ENCODE measurements around the gene PXDC1. TPM values are rescaled to one million over a fixed set of nuclear protein-coding genes. Genes with fewer than 3 reads are reported as not detected.
A peak's percentile ranks its signal among the peaks of the same experiment; 100 is the strongest.

The PXDC1 gene
- total and polyA plus RNA-seq, 2 donors (not counting 3 experiments of a cell fraction or from before 2014, with no cell fraction given): 60.9 to 121 TPM

DNA sequence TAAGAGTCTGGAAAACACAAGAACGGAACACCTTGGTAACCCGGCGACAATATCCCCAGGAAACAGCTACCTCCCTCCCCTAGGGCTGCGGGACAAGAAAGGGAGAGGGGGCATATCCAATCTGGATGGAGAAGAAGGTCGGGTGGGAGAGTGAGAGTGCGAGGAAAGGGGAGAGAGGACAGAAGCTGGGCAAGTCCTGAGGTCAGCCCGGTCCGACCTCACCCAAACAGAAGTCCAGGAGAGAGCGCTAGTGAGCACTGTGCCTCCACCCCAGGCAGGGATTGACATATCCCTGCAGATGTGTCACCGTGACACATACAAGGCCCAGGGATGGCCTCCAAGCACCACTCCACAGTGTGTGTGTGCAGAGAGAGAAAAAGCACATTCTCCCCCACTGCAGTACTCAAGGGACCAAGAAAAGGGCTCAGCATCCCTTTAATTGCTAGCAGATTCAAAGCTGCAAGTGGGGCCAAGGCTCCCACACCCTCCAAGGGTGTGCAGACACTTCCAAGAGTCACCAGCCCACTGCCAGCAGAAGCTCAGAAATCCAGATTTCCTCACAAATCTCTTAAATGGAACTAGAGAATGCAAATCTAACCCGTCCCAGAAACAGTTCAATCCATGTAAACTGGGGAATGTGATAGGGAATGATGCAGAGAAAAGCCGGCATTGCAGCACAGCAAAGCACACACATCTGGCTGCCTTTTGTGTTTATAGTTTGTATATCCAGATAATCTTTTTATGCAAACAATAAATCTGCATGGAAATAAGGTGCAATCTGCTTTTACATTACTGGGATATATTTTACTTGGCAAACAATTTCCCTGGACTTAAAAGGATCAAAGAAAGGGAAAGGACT is 3.1 kb downstream of the PXDC1 start:
- H3K4me3 ChIP-seq (replicated peaks in 1 of 3; ENCODE audit: insufficient read depth in 1 of 3, low read depth in 1 of 3, low read length in 3 of 3): peak overlapping the region in 2 of 3 experiments; percentile 89 to 96
- no TSS peak for BruUV-seq (replicated peaks)
- DNase-seq (ENCODE audit: low read depth, low spot score) (peak; percentile 84), FAIRE-seq (peak; percentile 92)
- dilution Hi-C loops (cut with MboI; ENCODE audit: extremely low pct_ligation_motif_present, low sequenced_read_pairs): no loop called here
- peak overlapping the region; percentile 71 for H3K4me2 ChIP-seq (ENCODE audit: insufficient read depth, low read length)
- peaks cover 68% of the 10 kb centered on the region for H3K4me1 ChIP-seq (ENCODE audit: control insufficient read depth, extremely low read depth, insufficient read depth, low read length)
- TF ChIP-seq, protein P1, sequence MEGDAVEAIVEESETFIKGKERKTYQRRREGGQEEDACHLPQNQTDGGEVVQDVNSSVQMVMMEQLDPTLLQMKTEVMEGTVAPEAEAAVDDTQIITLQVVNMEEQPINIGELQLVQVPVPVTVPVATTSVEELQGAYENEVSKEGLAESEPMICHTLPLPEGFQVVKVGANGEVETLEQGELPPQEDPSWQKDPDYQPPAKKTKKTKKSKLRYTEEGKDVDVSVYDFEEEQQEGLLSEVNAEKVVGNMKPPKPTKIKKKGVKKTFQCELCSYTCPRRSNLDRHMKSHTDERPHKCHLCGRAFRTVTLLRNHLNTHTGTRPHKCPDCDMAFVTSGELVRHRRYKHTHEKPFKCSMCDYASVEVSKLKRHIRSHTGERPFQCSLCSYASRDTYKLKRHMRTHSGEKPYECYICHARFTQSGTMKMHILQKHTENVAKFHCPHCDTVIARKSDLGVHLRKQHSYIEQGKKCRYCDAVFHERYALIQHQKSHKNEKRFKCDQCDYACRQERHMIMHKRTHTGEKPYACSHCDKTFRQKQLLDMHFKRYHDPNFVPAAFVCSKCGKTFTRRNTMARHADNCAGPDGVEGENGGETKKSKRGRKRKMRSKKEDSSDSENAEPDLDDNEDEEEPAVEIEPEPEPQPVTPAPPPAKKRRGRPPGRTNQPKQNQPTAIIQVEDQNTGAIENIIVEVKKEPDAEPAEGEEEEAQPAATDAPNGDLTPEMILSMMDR (IDR thresholded peaks at IDR 0.05; ENCODE audit: extremely low read depth in 1 of 2, insufficient read depth in 1 of 2, low read depth in 1 of 2, low read length in 2 of 2): peak; percentile 60 to 85
- TF ChIP-seq POLR2AphosphoS5 (IDR thresholded peaks at IDR 0.05; ENCODE audit: insufficient read depth, low read depth, low read length): peak; percentile 27
- peak; percentile 54 for TF ChIP-seq FOS (IDR thresholded peaks at IDR 0.05; ENCODE audit: borderline replicate concordance, insufficient read depth, low read length)
- TF ChIP-seq POLR2A (IDR thresholded peaks at IDR 0.05; ENCODE audit: low read depth, low read length): peak; percentile 59
- TF ChIP-seq EZH2 (IDR thresholded peaks at IDR 0.05; ENCODE audit: borderline replicate concordance, low read depth, low read length, severe bottlenecking): no peak
- TF ChIP-seq GATA2 (IDR thresholded peaks at IDR 0.05; ENCODE audit: insufficient read depth, insufficient read length, low read depth, low read length): no peak
- no peaks in the 10 kb centered on the region for H3K9me3 ChIP-seq (replicated peaks; ENCODE audit: control insufficient read depth, insufficient read depth, low read length)
- CTCF ChIA-PET: interaction anchor here (0.7 to 3.7 kb wide), 24 partner anchors 23 to 273 kb away, joined by 3 to 75 read pairs (median 4); partner anchors contain the start of gene FAM50B
- intact Hi-C loops (cut with micrococcal nuclease): loop anchor here (1.0 to 10.0 kb wide), 7 partner anchors 48 to 386 kb away; partner anchors contain the start of gene ECI2
- H4K20me1 ChIP-seq (replicated peaks; ENCODE audit: control insufficient read depth, extremely low read depth, insufficient read depth, low read length): peaks cover under 1% of the 10 kb centered on the region
- H3K9ac ChIP-seq (replicated peaks; ENCODE audit: extremely low read depth, insufficient read depth, low read length): peak overlapping the region; percentile 100
- peak overlapping the region; percentile 99 for H3K27ac ChIP-seq (ENCODE audit: insufficient read depth, low read depth, low read length)
- peaks cover 3 to 17% of the 10 kb centered on the region in 2 experiments for H3K36me3 ChIP-seq (ENCODE audit: control insufficient read depth in 2 of 2, extremely low read depth in 1 of 2, insufficient read depth in 2 of 2, low read length in 2 of 2)
- POLR2A ChIA-PET: interaction anchor here (0.9 to 2.9 kb wide), 4 partner anchors 48 to 164 kb away, joined by 3 to 15 read pairs (median 8); no protein-coding TSS in a partner anchor
- H2AFZ ChIP-seq (ENCODE audit: low read depth, low read length): no peak overlapping the region
- H3K9me1 ChIP-seq (replicated peaks; ENCODE audit: control insufficient read depth, extremely low read depth, insufficient read depth, low read length): no peaks in the 10 kb centered on the region
- no peaks in the 10 kb centered on the region for H3K27me3 ChIP-seq (ENCODE audit: control insufficient read depth in 2 of 2, insufficient read depth in 2 of 2, low read length in 2 of 2)
- peaks cover 83% of the 10 kb centered on the region for H3K79me2 ChIP-seq (ENCODE audit: control insufficient read depth, insufficient read depth, low read length)

All from endothelial cell of umbilical vein (primary cell).